ENCODE results near the gene RXRA.
A peak's percentile ranks its signal among the peaks of the same experiment; 100 is the strongest.

The RXRA gene

DNA sequence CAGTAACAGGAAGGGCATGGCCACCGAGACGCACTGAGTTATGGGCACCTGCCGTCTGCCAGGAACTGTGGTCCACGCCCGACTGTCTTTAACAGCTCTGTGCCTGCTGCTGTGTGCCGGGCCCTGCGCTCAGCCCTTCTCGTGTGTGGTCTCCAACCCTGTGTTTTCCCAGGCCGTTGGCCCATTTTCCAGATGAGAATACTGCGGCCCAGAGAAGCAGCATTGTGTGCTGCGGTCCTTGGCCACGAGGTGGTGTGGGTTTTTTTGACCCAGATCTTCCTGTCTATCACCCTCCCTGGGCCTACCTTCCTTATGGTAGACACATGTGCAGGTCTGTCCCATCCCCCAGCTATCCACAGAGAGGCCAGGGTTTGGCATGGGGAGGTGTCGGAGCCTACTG is 47.0 kb downstream of the RXRA start:
- Histone ChIP-seq H3K79me2 (ENCODE audit: insufficient read depth, low read length) (no peaks in the 10 kb centered on the region), H3K9me3 (ENCODE audit: low read length) (no peaks in the 10 kb centered on the region), H3K36me3 (ENCODE audit: insufficient read depth, low read length) (no peaks in the 10 kb centered on the region), H3K27ac (ENCODE audit: low read depth, low read length, poor library complexity, severe bottlenecking) (no peak overlapping the region), H3K9ac (ENCODE audit: low read length) (no peak overlapping the region), H3K4me1 (ENCODE audit: insufficient read depth, low read length, severe bottlenecking) (no peaks in the 10 kb centered on the region), H3K9me2 (ENCODE audit: low read depth, low read length) (no peaks in the 10 kb centered on the region), H4K20me1 (ENCODE audit: insufficient read depth, low read length) (no peaks in the 10 kb centered on the region), H2AFZ (ENCODE audit: low read length) (no peak overlapping the region), H3K27me3 (ENCODE audit: insufficient read depth, low read length) (0 out of 2 replicates have a peak, but pooled peaks cover 10% of the 10 kb centered on the region), H3K4me3 (ENCODE audit: low read depth, low read length, poor library complexity, severe bottlenecking) (no peak overlapping the region), H3K4me2 (ENCODE audit: low read length) (no peak overlapping the region), H3F3A (ENCODE audit: insufficient read depth, low read length) (no peaks in the 10 kb centered on the region)
- TF ChIP-seq, protein P1, sequence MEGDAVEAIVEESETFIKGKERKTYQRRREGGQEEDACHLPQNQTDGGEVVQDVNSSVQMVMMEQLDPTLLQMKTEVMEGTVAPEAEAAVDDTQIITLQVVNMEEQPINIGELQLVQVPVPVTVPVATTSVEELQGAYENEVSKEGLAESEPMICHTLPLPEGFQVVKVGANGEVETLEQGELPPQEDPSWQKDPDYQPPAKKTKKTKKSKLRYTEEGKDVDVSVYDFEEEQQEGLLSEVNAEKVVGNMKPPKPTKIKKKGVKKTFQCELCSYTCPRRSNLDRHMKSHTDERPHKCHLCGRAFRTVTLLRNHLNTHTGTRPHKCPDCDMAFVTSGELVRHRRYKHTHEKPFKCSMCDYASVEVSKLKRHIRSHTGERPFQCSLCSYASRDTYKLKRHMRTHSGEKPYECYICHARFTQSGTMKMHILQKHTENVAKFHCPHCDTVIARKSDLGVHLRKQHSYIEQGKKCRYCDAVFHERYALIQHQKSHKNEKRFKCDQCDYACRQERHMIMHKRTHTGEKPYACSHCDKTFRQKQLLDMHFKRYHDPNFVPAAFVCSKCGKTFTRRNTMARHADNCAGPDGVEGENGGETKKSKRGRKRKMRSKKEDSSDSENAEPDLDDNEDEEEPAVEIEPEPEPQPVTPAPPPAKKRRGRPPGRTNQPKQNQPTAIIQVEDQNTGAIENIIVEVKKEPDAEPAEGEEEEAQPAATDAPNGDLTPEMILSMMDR (IDR thresholded peaks at IDR 0.05; ENCODE audit: low read length) = peak; percentile 28; the same call in 1 of the 2 replicates
- TF ChIP-seq EZH2 (IDR thresholded peaks at IDR 0.05; ENCODE audit: borderline replicate concordance, low read length) = no peak

DNA sequence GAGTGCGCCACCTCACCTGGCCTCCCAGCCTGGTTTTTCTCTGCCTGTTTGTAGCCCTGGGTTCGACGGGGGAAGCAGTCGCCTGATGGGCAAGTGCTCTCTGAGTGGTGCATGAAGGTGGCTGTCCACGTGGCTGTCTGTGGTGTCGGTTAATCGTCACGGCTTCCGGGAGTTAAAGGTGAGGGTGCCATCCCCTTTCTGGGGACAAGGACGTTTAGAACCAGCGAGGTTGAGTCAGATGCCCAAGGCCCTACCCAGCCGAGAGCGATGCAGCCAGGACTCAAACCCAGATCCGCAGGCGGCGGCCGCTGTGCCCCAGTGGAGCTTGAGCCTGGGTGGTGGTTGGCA is 47.7 kb downstream of the RXRA start:
- Histone ChIP-seq H3K27ac (ENCODE audit: low read depth, low read length, poor library complexity, severe bottlenecking) (no peak overlapping the region), H3K9me2 (ENCODE audit: low read depth, low read length) (no peaks in the 10 kb centered on the region), H4K20me1 (ENCODE audit: insufficient read depth, low read length) (no peaks in the 10 kb centered on the region), H3K27me3 (ENCODE audit: insufficient read depth, low read length) (0 out of 2 replicates have a peak, but pooled peaks cover 10% of the 10 kb centered on the region), H3K9me3 (ENCODE audit: low read length) (no peaks in the 10 kb centered on the region), H3K36me3 (ENCODE audit: insufficient read depth, low read length) (no peaks in the 10 kb centered on the region), H3K4me1 (ENCODE audit: insufficient read depth, low read length, severe bottlenecking) (no peaks in the 10 kb centered on the region), H3K79me2 (ENCODE audit: insufficient read depth, low read length) (no peaks in the 10 kb centered on the region), H3F3A (ENCODE audit: insufficient read depth, low read length) (no peaks in the 10 kb centered on the region), H2AFZ (ENCODE audit: low read length) (no peak overlapping the region), H3K4me3 (ENCODE audit: low read depth, low read length, poor library complexity, severe bottlenecking) (no peak overlapping the region), H3K4me2 (ENCODE audit: low read length) (no peak overlapping the region), H3K9ac (ENCODE audit: low read length) (no peak overlapping the region)
- TF ChIP-seq, protein P1 (IDR thresholded peaks at IDR 0.05; ENCODE audit: low read length) = no peak
- no peak for TF ChIP-seq EZH2 (IDR thresholded peaks at IDR 0.05; ENCODE audit: borderline replicate concordance, low read length)

DNA sequence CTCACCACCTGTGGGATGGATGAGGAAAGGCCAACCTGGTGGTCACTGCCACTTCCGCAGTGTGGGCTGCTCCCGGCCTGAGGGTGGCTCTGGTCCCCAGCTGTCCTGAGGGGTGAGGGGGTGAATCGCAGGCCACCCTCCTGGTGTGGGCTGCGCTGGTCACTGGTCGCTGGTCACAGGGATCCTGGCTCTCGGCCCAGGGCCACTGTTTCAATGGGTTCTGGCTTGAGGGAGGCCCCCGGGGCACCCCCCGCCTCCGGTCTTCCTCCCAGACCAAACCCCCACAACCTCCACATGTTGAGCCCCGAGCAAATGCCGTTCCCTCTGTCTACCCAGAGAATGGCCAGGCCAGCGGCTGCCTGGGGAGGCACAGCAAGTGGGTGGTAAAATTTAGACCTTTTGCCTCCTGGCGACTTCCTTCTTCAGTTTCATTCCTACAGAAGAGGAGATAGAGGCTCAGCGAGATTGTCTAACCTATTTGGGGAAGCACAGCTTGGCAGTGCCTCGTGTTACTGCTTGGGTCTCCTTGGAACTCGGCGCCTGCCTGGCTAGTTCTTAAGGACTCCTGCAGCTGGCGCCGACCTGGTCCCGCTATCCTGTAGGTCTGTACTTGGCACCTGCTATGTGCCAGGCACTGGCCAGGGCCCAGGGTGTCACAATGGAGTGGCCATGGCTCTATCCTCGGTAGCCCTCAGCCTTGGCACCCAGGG is 48.2 kb downstream of the RXRA start:
- Histone ChIP-seq H4K20me1 (ENCODE audit: insufficient read depth, low read length) (no peaks in the 10 kb centered on the region), H3K27me3 (ENCODE audit: insufficient read depth, low read length) (0 out of 2 replicates have a peak, but pooled peaks cover 10% of the 10 kb centered on the region), H3K4me1 (ENCODE audit: insufficient read depth, low read length, severe bottlenecking) (no peaks in the 10 kb centered on the region), H3K4me2 (ENCODE audit: low read length) (no peak overlapping the region), H3K9ac (ENCODE audit: low read length) (no peak overlapping the region), H2AFZ (ENCODE audit: low read length) (no peak overlapping the region), H3K27ac (ENCODE audit: low read depth, low read length, poor library complexity, severe bottlenecking) (no peak overlapping the region), H3K4me3 (ENCODE audit: low read depth, low read length, poor library complexity, severe bottlenecking) (no peak overlapping the region), H3K9me2 (ENCODE audit: low read depth, low read length) (no peaks in the 10 kb centered on the region), H3F3A (ENCODE audit: insufficient read depth, low read length) (no peaks in the 10 kb centered on the region), H3K79me2 (ENCODE audit: insufficient read depth, low read length) (no peaks in the 10 kb centered on the region), H3K36me3 (ENCODE audit: insufficient read depth, low read length) (no peaks in the 10 kb centered on the region), H3K9me3 (ENCODE audit: low read length) (no peaks in the 10 kb centered on the region)
- no peak for TF ChIP-seq EZH2 (IDR thresholded peaks at IDR 0.05; ENCODE audit: borderline replicate concordance, low read length)

DNA sequence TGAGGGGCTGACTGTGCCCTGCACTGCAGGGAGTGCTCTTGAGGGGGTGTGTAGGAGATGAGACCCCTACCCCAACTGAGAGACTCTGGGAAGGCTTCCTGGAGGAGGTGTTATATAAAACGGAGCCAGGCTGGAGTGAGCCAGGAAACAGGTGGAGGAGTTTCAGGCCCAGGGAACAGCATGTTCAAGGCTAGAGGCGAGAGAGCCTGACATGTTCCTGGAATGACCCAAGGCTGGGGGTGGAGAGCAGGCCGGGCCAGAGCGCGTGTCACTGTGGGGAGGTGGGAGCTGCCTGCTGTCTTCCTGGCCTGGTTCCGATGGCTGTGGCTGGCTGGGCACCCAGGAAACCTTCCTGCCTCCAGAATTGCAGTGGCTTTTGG is 48.7 kb downstream of the RXRA start:
- H3K4me1 ChIP-seq (ENCODE audit: insufficient read depth, low read length, severe bottlenecking) = no peaks in the 10 kb centered on the region
- no peak for TF ChIP-seq EZH2 (IDR thresholded peaks at IDR 0.05; ENCODE audit: borderline replicate concordance, low read length)
- TF ChIP-seq, protein P1 (IDR thresholded peaks at IDR 0.05; ENCODE audit: low read length) = no peak
- H3K4me2 ChIP-seq (ENCODE audit: low read length) = no peak overlapping the region
- no peaks in the 10 kb centered on the region for H3K9me3 ChIP-seq (ENCODE audit: low read length)
- no peaks in the 10 kb centered on the region for H3K36me3 ChIP-seq (ENCODE audit: insufficient read depth, low read length)
- H3K79me2 ChIP-seq (ENCODE audit: insufficient read depth, low read length) = no peaks in the 10 kb centered on the region
- H2AFZ ChIP-seq (ENCODE audit: low read length) = no peak overlapping the region
- H3K27me3 ChIP-seq (ENCODE audit: insufficient read depth, low read length) = peaks cover 14% of the 10 kb centered on the region; the same call in 1 of the 2 replicates
- H4K20me1 ChIP-seq (ENCODE audit: insufficient read depth, low read length) = no peaks in the 10 kb centered on the region
- H3K4me3 ChIP-seq (ENCODE audit: low read depth, low read length, poor library complexity, severe bottlenecking) = no peak overlapping the region
- H3F3A ChIP-seq (ENCODE audit: insufficient read depth, low read length) = no peaks in the 10 kb centered on the region
- H3K9ac ChIP-seq (ENCODE audit: low read length) = no peak overlapping the region
- H3K9me2 ChIP-seq (ENCODE audit: low read depth, low read length) = no peaks in the 10 kb centered on the region
- no peak overlapping the region for H3K27ac ChIP-seq (ENCODE audit: low read depth, low read length, poor library complexity, severe bottlenecking)
